HG02678 (cell line): ENCODE measurements around the gene PLPPR2.
"Not testable (repeated sequence)": the region's sequence is repeated elsewhere in the genome, so short reads cannot be mapped to it uniquely, and the experiment has no call there.

Experiments
- ATAC-seq: cut with Tn5 transposase; IDR thresholded peaks from one replicate; pipeline ENCODE4 v1.9.1; 2021; ENCODE audit warnings: mild to moderate bottlenecking, moderate library complexity; ENCODE audit not compliant: unreplicated experiment

The PLPPR2 gene

GRCh38 chr19:11390933-11391680 lies 35.9 kb downstream of the PLPPR2 start:
- no peak for ATAC-seq

GRCh38 chr19:11397089-11397610 lies 41.9 kb downstream of the PLPPR2 start:
- no peak for ATAC-seq

- no peak for ATAC-seq
These were observed 44.4 kb downstream of the PLPPR2 start for GRCh38 chr19:11399667-11400066.

- ATAC-seq, result no peak
These were observed 45.6 kb downstream of the PLPPR2 start for GRCh38 chr19:11400798-11401197.

- no peak for ATAC-seq
These were observed 46.7 kb downstream of the PLPPR2 start for GRCh38 chr19:11401808-11402543.

- ATAC-seq, result no peak
These were observed 49.5 kb downstream of the PLPPR2 start for GRCh38 chr19:11404588-11405222.

GRCh38 chr19:11405846-11406643 lies 50.8 kb downstream of the PLPPR2 start:
- no peak for ATAC-seq

GRCh38 chr19:11406703-11407236 lies 51.5 kb downstream of the PLPPR2 start:
- not testable (repeated sequence) for ATAC-seq

GRCh38 chr19:11408591-11408990 lies 53.4 kb downstream of the PLPPR2 start:
- ATAC-seq, result no peak

- no peak for ATAC-seq
These were observed 55.5 kb downstream of the PLPPR2 start for GRCh38 chr19:11410682-11411081.

GRCh38 chr19:11414544-11414943 lies 59.3 kb downstream of the PLPPR2 start:
- ATAC-seq, result no peak
